Esophagus squamous epithelium (tissue), 4 donors: ENCODE results near the gene LAMP2.

Source experiments
- POLR2A ChIP-seq, 4 donors: fragments of 450-650 bp; IDR thresholded peaks; one replicate each; pipeline ENCODE4 v1.6.1; 2017; ENCODE audit warnings: antibody characterized with exemption in 4 of 4, mild to moderate bottlenecking in 4 of 4, moderate library complexity in 3 of 4
- TF ChIP-seq, protein P1 (sequence below), 6 experiments: fragments of 450-650 bp in 4 of 6; fragments of 200-600 bp in 2 of 6; sonication (generic) in 2 of 6; IDR thresholded peaks; one replicate each; pipeline ENCODE4 v1.5.1; 2016 to 2019; ENCODE audit warnings: antibody characterized with exemption in 6 of 6, mild to moderate bottlenecking in 4 of 6, moderate library complexity in 4 of 6

GRCh38 chrX:120459309-120459708 is 9.8 kb downstream of the LAMP2 start:
- TF ChIP-seq POLR2A (IDR thresholded peaks at IDR 0.05), result no peak
- TF ChIP-seq, protein P1, sequence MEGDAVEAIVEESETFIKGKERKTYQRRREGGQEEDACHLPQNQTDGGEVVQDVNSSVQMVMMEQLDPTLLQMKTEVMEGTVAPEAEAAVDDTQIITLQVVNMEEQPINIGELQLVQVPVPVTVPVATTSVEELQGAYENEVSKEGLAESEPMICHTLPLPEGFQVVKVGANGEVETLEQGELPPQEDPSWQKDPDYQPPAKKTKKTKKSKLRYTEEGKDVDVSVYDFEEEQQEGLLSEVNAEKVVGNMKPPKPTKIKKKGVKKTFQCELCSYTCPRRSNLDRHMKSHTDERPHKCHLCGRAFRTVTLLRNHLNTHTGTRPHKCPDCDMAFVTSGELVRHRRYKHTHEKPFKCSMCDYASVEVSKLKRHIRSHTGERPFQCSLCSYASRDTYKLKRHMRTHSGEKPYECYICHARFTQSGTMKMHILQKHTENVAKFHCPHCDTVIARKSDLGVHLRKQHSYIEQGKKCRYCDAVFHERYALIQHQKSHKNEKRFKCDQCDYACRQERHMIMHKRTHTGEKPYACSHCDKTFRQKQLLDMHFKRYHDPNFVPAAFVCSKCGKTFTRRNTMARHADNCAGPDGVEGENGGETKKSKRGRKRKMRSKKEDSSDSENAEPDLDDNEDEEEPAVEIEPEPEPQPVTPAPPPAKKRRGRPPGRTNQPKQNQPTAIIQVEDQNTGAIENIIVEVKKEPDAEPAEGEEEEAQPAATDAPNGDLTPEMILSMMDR (IDR thresholded peaks at IDR 0.05), result no peak
